Osteoblast (primary cell): Measurements from ENCODE around the gene FBXO36. TPM values are rescaled to one million over a fixed set of nuclear protein-coding genes. Genes with fewer than 3 reads are reported as not detected.

ENCODE experiments used
- DNase-seq: peaks from one replicate; pipeline ENCODE4 v3.0.0; 2011; ENCODE audit warnings: low spot score, mixed read lengths; ENCODE audit not compliant: insufficient read length; ENCODE audit errors: missing footprints
- H2AFZ ChIP-seq: 2 replicates; pipeline ENCODE4 v1.6.0; 2011; ENCODE audit warnings: mild to moderate bottlenecking, low read length
- H3K27ac ChIP-seq: 2 replicates; pipeline ENCODE4 v1.5.1; 2011; ENCODE audit warnings: mild to moderate bottlenecking, low read depth, low read length, moderate library complexity
- H3K27me3 ChIP-seq: 2 replicates; pipeline ENCODE4 v1.6.0; 2012; ENCODE audit warnings: mild to moderate bottlenecking, control low read depth, inconsistent platforms, low read length, moderate library complexity; ENCODE audit not compliant: insufficient read depth
- H3K36me3 ChIP-seq: 2 replicates; pipeline ENCODE4 v1.5.1; 2011; ENCODE audit warnings: mild to moderate bottlenecking, low read length, control low read depth, moderate library complexity; ENCODE audit not compliant: insufficient read depth
- H3K4me1 ChIP-seq: 2 replicates; pipeline ENCODE4 v1.5.1; 2011; ENCODE audit warnings: mild to moderate bottlenecking, low read length, control low read depth, moderate library complexity; ENCODE audit not compliant: insufficient read depth
- H3K4me2 ChIP-seq: 2 replicates; pipeline ENCODE4 v1.6.0; 2011; ENCODE audit warnings: mild to moderate bottlenecking, low read length; ENCODE audit not compliant: insufficient read depth
- H3K4me3 ChIP-seq: fragments of 200-600 bp; sonication (generic); 3 replicates; pipeline ENCODE4 v1.5.1; 2012; ENCODE audit warnings: mild to moderate bottlenecking, low read length, inconsistent platforms; ENCODE audit not compliant: insufficient read depth
- H3K79me2 ChIP-seq: 2 replicates; pipeline ENCODE4 v1.6.0; 2012; ENCODE audit warnings: mild to moderate bottlenecking, low read length, control low read depth, inconsistent platforms; ENCODE audit not compliant: insufficient read depth
- H3K9me3 ChIP-seq: 2 replicates; pipeline ENCODE4 v1.5.1; 2011; ENCODE audit warnings: low read depth, low read length, control low read depth
- H4K20me1 ChIP-seq: 2 replicates; pipeline ENCODE4 v1.6.0; 2012; ENCODE audit warnings: mild to moderate bottlenecking, low read length, control low read depth; ENCODE audit not compliant: insufficient read depth
- CTCF ChIP-seq: IDR thresholded peaks from 2 replicates; pipeline ENCODE4 v1.5.1; 2011; ENCODE audit warnings: mild to moderate bottlenecking, low read depth, low read length, moderate library complexity; ENCODE audit errors: extremely low read depth
- total RNA-seq: library from RNA; depleted of rRNA; stranded (reverse); fragments of >200 nt; gene quantifications from 2 replicates; pipeline ENCODE4 v1.2.3, GENCODE V29; 2012

Gene FBXO36
- total RNA-seq, 1 donor, result 6.9 TPM

GRCh38 chr2:229910832-229911412 lies 11.4 kb upstream of the FBXO36 start:
- peaks cover 66% of the 10 kb centered on the region for H4K20me1 ChIP-seq
- DNase-seq, result no peak
- TF ChIP-seq CTCF, result no peak

DNA sequence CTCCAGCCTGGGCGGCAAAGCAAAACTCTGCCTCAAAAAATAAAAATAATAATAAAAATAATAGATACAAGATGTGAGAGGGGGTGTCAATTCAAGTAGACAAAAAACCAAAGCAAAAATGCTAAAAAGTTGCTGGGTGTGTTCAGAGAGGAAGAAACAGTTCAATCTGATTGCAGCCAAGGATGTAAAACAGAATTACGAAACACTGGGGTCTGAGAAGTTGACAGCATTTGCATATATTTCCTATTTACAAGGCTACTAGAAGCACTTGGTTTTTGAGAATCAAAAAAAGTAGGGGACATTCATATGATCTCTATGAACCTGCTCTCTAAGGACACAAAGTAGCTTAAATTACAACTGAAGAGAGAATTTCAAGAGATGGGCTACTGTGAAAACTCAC lies 8.1 kb upstream of the FBXO36 start:
- no peaks in the 10 kb centered on the region for H3K4me1 ChIP-seq
- H3K27me3 ChIP-seq, result no peaks in the 10 kb centered on the region
- H3K9me3 ChIP-seq, result no peaks in the 10 kb centered on the region
- DNase-seq, result no peak
- H4K20me1 ChIP-seq, result peaks cover 79% of the 10 kb centered on the region
- peaks cover 97% of the 10 kb centered on the region for H3K79me2 ChIP-seq
- H2AFZ ChIP-seq, result no peak overlapping the region
- TF ChIP-seq CTCF, result no peak
- H3K4me3 ChIP-seq, result no peak overlapping the region
- peaks cover 7% of the 10 kb centered on the region for H3K36me3 ChIP-seq
- no peak overlapping the region for H3K4me2 ChIP-seq
- H3K27ac ChIP-seq, result no peak overlapping the region

More at GRCh38 chr2:229910832-229911412, 11.4 kb upstream of the FBXO36 start:
- H3K4me1 ChIP-seq, result no peaks in the 10 kb centered on the region
- peaks cover 4% of the 10 kb centered on the region for H3K36me3 ChIP-seq
- no peaks in the 10 kb centered on the region for H3K27me3 ChIP-seq
- H3K4me3 ChIP-seq, result no peak overlapping the region
- peaks cover 96% of the 10 kb centered on the region for H3K79me2 ChIP-seq
- no peaks in the 10 kb centered on the region for H3K9me3 ChIP-seq
- H2AFZ ChIP-seq, result no peak overlapping the region
- H3K27ac ChIP-seq, result no peak overlapping the region
- no peak overlapping the region for H3K4me2 ChIP-seq

GRCh38 chr2:229917793-229918192 lies 4.5 kb upstream of the FBXO36 start:
- H3K36me3 ChIP-seq, result peaks cover 7% of the 10 kb centered on the region
- peaks cover 63% of the 10 kb centered on the region for H4K20me1 ChIP-seq
- no peak for DNase-seq
- peaks cover 11% of the 10 kb centered on the region for H3K4me1 ChIP-seq
- H3K27ac ChIP-seq, result no peak overlapping the region
- H3K27me3 ChIP-seq, result no peaks in the 10 kb centered on the region
- H3K4me2 ChIP-seq, result no peak overlapping the region
- H3K4me3 ChIP-seq, result no peak overlapping the region
- peaks cover 86% of the 10 kb centered on the region for H3K79me2 ChIP-seq
- H3K9me3 ChIP-seq, result no peaks in the 10 kb centered on the region
- no peak for TF ChIP-seq CTCF
- H2AFZ ChIP-seq, result no peak overlapping the region

DNA sequence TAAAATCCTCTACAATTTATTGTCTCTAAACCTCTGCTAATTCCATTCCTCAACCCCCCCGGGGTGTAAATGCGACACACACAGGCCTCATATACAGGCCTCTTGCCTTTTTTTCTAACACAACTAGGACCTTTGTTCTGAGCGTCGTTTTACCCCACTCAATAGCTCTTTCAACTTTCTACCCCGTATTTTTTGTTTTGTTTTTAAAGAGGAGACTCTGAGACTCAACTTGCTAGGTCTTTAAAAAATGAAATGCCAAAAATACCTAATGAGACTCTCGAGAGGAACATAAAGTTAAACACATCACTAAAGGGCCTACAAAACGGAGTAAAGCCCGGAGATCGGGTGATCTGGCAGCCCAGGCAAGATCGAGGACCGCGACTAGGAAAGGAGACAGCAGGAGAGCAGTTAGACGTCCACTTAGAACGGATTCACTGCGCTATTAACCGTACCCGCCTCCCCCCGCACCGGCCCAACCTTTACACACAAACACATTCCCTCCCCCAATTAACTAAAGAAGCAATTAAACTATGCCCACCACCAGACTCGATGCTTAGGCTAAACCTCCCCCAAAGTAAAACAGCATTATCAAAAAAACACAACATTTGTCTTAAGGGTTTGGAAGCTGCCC lies 2.2 kb upstream of the FBXO36 start:
- Histone ChIP-seq H3K79me2 (peaks cover 72% of the 10 kb centered on the region), H4K20me1 (peaks cover 43% of the 10 kb centered on the region), H3K36me3 (peaks cover 7% of the 10 kb centered on the region), H3K27ac (peak overlapping the region; percentile 88), H3K4me3 (peak overlapping the region; percentile 96), H3K27me3 (no peaks in the 10 kb centered on the region), H3K4me2 (peak overlapping the region; percentile 100), H3K9me3 (no peaks in the 10 kb centered on the region), H2AFZ (peak overlapping the region; percentile 37), H3K4me1 (peaks cover 17% of the 10 kb centered on the region)
- DNase-seq, result no peak
- no peak for TF ChIP-seq CTCF
